DOHH2 (cell line): ENCODE data around the gene ABCC9.

Experiments
- CTCF ChIP-seq: fragments of 200-600 bp; sonication (generic); IDR thresholded peaks from one replicate; pipeline ENCODE4 v1.5.1; 2014; ENCODE audit warnings: antibody characterized with exemption, mild to moderate bottlenecking, low read depth, low read length; ENCODE audit not compliant: poor library complexity, severe bottlenecking
- EZH2phosphoT487 ChIP-seq: fragments of 200-600 bp; sonication (generic); IDR thresholded peaks from 2 replicates; pipeline ENCODE4 v1.6.1; 2017; ENCODE audit warnings: borderline replicate concordance, mild to moderate bottlenecking, antibody characterized with exemption, low read length, moderate library complexity, mixed read lengths

DNA sequence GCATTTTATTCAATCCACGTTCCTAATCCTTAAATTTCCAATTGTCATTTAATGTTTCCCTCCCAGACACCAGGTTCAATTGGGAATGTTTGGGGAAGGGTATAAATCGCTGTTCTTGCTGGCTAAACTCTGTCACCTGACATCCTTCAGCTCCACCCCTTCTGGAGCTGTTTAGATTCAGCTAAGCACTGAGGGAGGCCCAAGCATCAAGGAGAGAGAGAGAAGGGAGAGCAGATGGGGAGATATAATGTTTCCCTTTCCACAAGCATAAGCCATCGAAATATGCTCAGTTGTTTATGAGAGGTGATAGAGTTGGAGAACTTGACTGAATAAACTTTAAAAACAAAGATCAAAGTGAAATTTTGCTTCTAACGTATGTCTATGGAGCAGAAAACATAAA lies 1.8 kb downstream of the ABCC9 start:
- TF ChIP-seq CTCF (no peak), EZH2phosphoT487 (no peak)
